Gastroesophageal sphincter (tissue), 4 donors: ENCODE measurements around the gene SH2B2. TPM values are rescaled to one million over a fixed set of nuclear protein-coding genes. Genes with fewer than 3 reads are reported as not detected.
"Not testable (repeated sequence)": the region's sequence is repeated elsewhere in the genome, so short reads cannot be mapped to it uniquely, and the experiment has no call there.

Experiments used
- ATAC-seq: fragments of 150-250 bp; one replicate; pipeline ENCODE4 v1.9.1; 2016; ENCODE audit warnings: mild to moderate bottlenecking, moderate library complexity
- H3K27ac ChIP-seq, 4 donors: fragments of 200-600 bp; sonication (generic) in 3 of 4; 1 replicate in 3 of 4; 2 replicates in 1 of 4; pipeline ENCODE4 v1.5.1; 2016 to 2019
- H3K27me3 ChIP-seq: fragments of 200-600 bp; sonication (generic); one replicate; pipeline ENCODE4 v1.5.1; 2019
- H3K36me3 ChIP-seq, 2 donors: fragments of 200-600 bp; sonication (generic); one replicate each; pipeline ENCODE4 v1.5.1; 2019; ENCODE audit warnings: control low read depth in 1 of 2
- H3K4me1 ChIP-seq, 3 donors: fragments of 200-600 bp; sonication (generic); 1 replicate in 2 of 3; 2 replicates in 1 of 3; pipeline ENCODE4 v1.5.1; 2016 to 2019; ENCODE audit warnings: control low read depth in 2 of 3
- H3K4me3 ChIP-seq, 2 donors: fragments of 200-600 bp; sonication (generic); one replicate each; pipeline ENCODE4 v1.5.1; 2019; ENCODE audit warnings: mild to moderate bottlenecking in 1 of 2, moderate library complexity in 1 of 2
- H3K9me3 ChIP-seq, 3 donors: fragments of 200-600 bp; sonication (generic); one replicate each; pipeline ENCODE4 v1.5.1; 2017 to 2019; ENCODE audit warnings: control low read depth in 2 of 3
- POLR2A ChIP-seq, 2 donors: fragments of 450-650 bp; IDR thresholded peaks; one replicate each; pipeline ENCODE4 v1.6.1; 2017; ENCODE audit warnings: antibody characterized with exemption in 2 of 2, mild to moderate bottlenecking in 2 of 2, moderate library complexity in 1 of 2
- POLR2AphosphoS5 ChIP-seq: sonication (generic); formaldehyde crosslinking; IDR thresholded peaks from one replicate; pipeline ENCODE4 v1.6.1; 2017; ENCODE audit warnings: antibody characterized with exemption
- WGBS, 2 donors: methylation state at CpG; one replicate each; pipeline ENCODE4 v1.1.5; 2018; ENCODE audit warnings: low coverage in 1 of 2; 5-methylcytosine and 5-hydroxymethylcytosine counted together
- small RNA-seq, 4 donors: library from RNA; depleted of rRNA; stranded (forward); fragments of <200 nt; gene quantifications; one replicate each; pipeline ENCODE3, GENCODE V24; 2016
- total RNA-seq, 4 donors: library from RNA; depleted of rRNA; stranded (reverse); fragments of >200 nt; gene quantifications; one replicate each; pipeline ENCODE4 v1.1.0, GENCODE V29; 2016
- TF ChIP-seq, protein P1 (sequence below), 4 experiments: fragments of 200-600 bp in 2 of 4; fragments of 450-650 bp in 2 of 4; sonication (generic) in 1 of 4; IDR thresholded peaks; one replicate each; pipeline ENCODE4 v1.5.1; 2017 to 2019; ENCODE audit warnings: antibody characterized with exemption in 4 of 4, mild to moderate bottlenecking in 2 of 4, moderate library complexity in 2 of 4

The SH2B2 gene
- total RNA-seq, 4 donors from 2014 or later: 2.8 to 8.0 (median 3.8) TPM

DNA sequence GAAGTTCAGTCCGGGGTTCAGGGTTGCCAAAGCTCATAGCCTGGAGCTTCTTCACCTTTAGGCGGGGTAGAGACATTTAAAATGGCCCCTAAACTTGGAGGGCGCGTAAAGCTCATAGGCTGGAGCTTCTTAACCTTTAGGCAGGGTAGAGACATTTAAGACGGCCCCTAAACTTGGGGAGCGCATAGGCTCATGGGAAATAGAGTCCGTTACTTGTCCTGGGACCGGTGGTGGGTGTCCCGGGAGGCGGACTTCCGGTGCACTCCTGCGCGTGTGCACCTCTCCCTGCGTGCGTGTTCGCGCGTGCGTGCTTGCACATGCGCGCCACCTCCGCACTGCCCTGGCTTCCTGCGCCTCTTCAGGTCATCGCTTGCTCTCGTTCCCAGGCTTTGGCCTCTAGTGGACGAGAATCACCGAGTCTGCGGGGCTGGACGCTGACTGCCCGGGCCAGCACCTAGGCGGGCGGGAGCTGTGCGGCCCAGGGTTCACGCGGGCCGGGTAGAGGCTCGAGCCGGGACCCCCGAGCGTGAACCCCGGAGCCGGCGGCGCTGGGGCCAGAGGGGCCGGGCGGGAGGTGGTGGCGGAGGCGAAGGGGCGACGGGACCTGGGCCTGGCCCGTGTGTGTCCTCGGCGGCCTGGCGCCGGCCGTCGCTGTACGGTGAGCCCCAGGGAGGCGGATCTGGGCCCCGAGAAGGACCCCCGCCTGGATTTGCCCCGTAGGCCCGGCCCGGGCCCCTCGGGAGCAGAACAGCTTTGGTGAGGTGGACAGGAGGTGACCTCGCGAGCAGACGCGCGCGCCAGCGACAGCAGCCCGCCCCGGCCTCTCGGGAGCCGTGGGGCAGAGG is 77.1 kb downstream of the SH2B2 start:
- WGBS, 2 donors: 0% methylated on average over 4 of the region's 76 CpGs; no CpG with 5 or more reads in 1 of the 2 donors
- H3K4me3 ChIP-seq: peak overlapping the region; percentile 79 to 84
- not testable (repeated sequence) for H3K36me3 ChIP-seq, H3K9me3 ChIP-seq, H3K27me3 ChIP-seq
- TF ChIP-seq POLR2A (IDR thresholded peaks at IDR 0.05) (peak; percentile 70 to 78), POLR2AphosphoS5 (peak; percentile 90)
- TF ChIP-seq, protein P1, sequence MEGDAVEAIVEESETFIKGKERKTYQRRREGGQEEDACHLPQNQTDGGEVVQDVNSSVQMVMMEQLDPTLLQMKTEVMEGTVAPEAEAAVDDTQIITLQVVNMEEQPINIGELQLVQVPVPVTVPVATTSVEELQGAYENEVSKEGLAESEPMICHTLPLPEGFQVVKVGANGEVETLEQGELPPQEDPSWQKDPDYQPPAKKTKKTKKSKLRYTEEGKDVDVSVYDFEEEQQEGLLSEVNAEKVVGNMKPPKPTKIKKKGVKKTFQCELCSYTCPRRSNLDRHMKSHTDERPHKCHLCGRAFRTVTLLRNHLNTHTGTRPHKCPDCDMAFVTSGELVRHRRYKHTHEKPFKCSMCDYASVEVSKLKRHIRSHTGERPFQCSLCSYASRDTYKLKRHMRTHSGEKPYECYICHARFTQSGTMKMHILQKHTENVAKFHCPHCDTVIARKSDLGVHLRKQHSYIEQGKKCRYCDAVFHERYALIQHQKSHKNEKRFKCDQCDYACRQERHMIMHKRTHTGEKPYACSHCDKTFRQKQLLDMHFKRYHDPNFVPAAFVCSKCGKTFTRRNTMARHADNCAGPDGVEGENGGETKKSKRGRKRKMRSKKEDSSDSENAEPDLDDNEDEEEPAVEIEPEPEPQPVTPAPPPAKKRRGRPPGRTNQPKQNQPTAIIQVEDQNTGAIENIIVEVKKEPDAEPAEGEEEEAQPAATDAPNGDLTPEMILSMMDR (IDR thresholded peaks at IDR 0.05): peak in 3 of 4 experiments; percentile 42 to 45 (median 43)
- peaks cover 0 to 15% (median 0%) of the 10 kb centered on the region in 3 donors for H3K4me1 ChIP-seq
- H3K27ac ChIP-seq: peak overlapping the region; percentile 90 to 95 (median 92)
- peak; percentile 100 for ATAC-seq

DNA sequence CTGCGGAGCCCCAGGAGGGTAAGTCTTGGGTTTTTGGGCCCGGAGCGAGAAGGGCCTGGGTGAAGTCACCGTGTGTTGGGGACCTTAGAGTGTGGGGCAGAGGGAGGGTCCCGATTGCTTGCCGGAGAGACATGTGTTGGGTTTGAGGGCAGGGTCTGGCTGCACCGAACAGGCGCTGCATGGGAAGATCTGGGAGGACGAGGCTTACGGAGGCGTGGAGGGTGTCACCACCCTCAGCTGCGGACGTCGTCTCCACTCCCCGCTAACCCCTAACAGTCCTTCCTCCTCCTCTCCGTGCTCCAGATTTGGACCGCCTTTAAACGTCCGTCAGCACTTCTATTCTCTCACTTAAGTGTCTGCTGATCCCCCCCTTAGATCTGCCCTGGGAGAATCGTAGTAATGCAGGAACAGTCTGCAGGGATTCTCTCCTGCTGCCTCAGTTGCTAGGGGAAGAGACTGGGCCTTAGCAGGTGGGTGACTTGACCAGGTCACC is 77.8 kb downstream of the SH2B2 start:
- not testable (repeated sequence) for H3K27me3 ChIP-seq, ATAC-seq, H3K9me3 ChIP-seq, H3K36me3 ChIP-seq
- peak overlapping the region; percentile 79 to 84 for H3K4me3 ChIP-seq
- WGBS, 2 donors: no CpG with 5 or more reads among the region's 20 CpGs
- peaks cover 0 to 15% (median 0%) of the 10 kb centered on the region in 3 donors for H3K4me1 ChIP-seq
- H3K27ac ChIP-seq: peak overlapping the region; percentile 90 to 95 (median 92)

DNA sequence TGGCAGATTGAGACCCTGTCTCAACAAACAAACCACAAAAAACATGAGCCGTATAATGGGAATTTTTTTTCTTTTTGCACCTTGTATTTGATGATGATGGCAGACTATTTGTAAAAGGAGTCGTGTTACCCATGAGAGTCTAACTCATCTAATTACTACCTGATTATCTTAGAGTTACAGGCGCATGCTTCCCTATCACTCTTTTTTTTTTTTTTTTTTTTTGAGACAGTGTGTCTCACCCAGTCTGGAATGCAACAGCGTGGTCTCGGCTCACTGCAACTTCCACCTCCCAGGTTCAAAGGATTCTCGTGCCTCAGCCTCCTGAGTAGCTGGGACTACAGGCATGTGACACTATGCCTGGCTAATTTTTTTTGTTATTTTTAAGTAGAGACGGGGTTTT is 78.7 kb downstream of the SH2B2 start:
- H3K4me1 ChIP-seq: peaks cover 0 to 15% (median 0%) of the 10 kb centered on the region in 3 donors
- not testable (repeated sequence) for ATAC-seq, H3K27ac ChIP-seq, H3K9me3 ChIP-seq, H3K27me3 ChIP-seq, H3K36me3 ChIP-seq
- peak overlapping the region in 1 of 2 donors; percentile 79 for H3K4me3 ChIP-seq
- 43 to 80% methylated on average over 1 to 3 of the region's 7 CpGs for WGBS, 2 donors

DNA sequence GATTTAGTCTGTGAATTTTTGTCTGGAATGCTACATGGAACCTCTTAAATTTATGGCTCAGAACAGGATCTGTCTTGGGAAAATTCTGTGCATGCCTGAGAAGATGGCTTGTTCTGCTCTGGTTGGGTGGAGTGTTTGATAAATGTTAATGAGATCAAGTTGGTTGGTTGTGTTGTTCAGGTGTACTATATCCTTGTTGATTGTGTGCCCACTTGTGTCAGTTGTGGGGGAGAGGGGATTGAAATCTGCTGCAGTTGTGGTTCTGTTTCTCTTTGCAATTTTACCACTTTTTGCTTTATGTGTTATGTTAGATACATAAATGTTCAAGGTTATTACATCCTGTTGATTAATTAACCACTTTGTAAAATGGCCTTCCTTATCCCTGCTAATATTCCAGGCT is 83.4 kb downstream of the SH2B2 start:
- H3K27me3 ChIP-seq, ATAC-seq, H3K27ac ChIP-seq, H3K4me3 ChIP-seq, H3K9me3 ChIP-seq, H3K4me1 ChIP-seq: not testable (repeated sequence)
- peaks cover 0 to 17% of the 10 kb centered on the region in 2 donors for H3K36me3 ChIP-seq

Small RNA genes within 50 kb of the gene (small RNA-seq; reads per million reads assigned to genes)
- gene AC005088.1 (0 reads per million in 4 donors), gene MIR4285 (0 reads per million in 4 donors), gene RF00019 (0 reads per million in 4 donors)

Other genes starting within 250 kb of the SH2B2 start
- not detected for gene SPDYE6, start 69.6 kb downstream of the SH2B2 start, total RNA-seq
- gene PRKRIP1, start 109.5 kb downstream of the SH2B2 start, total RNA-seq: 10 to 100 TPM; 11.7 to 48.7 (median 24.4) TPM
- gene ORAI2, start 146.7 kb downstream of the SH2B2 start, total RNA-seq: 10 to 100 TPM in 1 of 4 donors, 1 to 10 TPM in 3; 3.3 to 15.6 (median 6.7) TPM
- gene ALKBH4, start 178.0 kb downstream of the SH2B2 start, total RNA-seq: 10 to 100 TPM in 3 of 4 donors, 1 to 10 TPM in 1; 9.7 to 31.6 (median 14.8) TPM
- 10 to 100 TPM in 3 of 4 donors, 1 to 10 TPM in 1; 7.5 to 24.4 (median 12.3) TPM for gene LRWD1, start 178.1 kb downstream of the SH2B2 start, total RNA-seq
- 10 to 100 TPM in 3 of 4 donors, 1 to 10 TPM in 1; 6.7 to 24.1 (median 19.9) TPM for gene POLR2J, start 192.1 kb downstream of the SH2B2 start, total RNA-seq
- gene RASA4B, start 230.9 kb downstream of the SH2B2 start, total RNA-seq: 10 to 100 TPM in 1 of 4 donors, 1 to 10 TPM in 3; 6.1 to 34.3 (median 8.8) TPM